Psoas muscle (tissue), 8 donors: ENCODE data around the gene QSOX2. TPM values are rescaled to one million over a fixed set of nuclear protein-coding genes. Genes with fewer than 3 reads are reported as not detected.

Experiments used
- ATAC-seq, 4 donors: fragments of 200-7000 bp; cut with Tn5 transposase; one replicate each; pipeline ENCODE4 v1.9.1; 2020; ENCODE audit warnings: moderate library complexity in 3 of 4, mild to moderate bottlenecking in 2 of 4
- DNase-seq, 2 donors: peaks; one replicate each; pipeline ENCODE4 v3.0.0-alpha.2; 2020
- H3K27ac ChIP-seq: fragments of 200-600 bp; one replicate; pipeline ENCODE4 v1.8.0; 2022
- H3K27me3 ChIP-seq, 3 donors: fragments of 200-600 bp in 1 of 3; one replicate each; pipeline versions ENCODE4 v1.6.1 to v1.8.0; 2013 to 2022; ENCODE audit warnings: low read length in 2 of 3, mild to moderate bottlenecking in 2 of 3, moderate library complexity in 1 of 3; ENCODE audit not compliant: insufficient read depth in 3 of 3
- H3K36me3 ChIP-seq, 2 donors: fragments of 200-600 bp in 1 of 2; one replicate each; pipeline versions ENCODE4 v1.6.1 to v1.8.0; 2013 to 2022; ENCODE audit warnings: low read depth in 1 of 2, mild to moderate bottlenecking in 1 of 2, moderate library complexity in 1 of 2; ENCODE audit not compliant: insufficient read depth in 1 of 2
- H3K4me1 ChIP-seq: fragments of 200-600 bp; one replicate; pipeline ENCODE4 v1.8.0; 2022
- H3K4me3 ChIP-seq: fragments of 200-600 bp; one replicate; pipeline ENCODE4 v1.8.0; 2022; ENCODE audit warnings: mild to moderate bottlenecking
- H3K9me3 ChIP-seq: fragments of 200-600 bp; one replicate; pipeline ENCODE4 v1.8.0; 2022
- CTCF ChIP-seq: fragments of 200-600 bp; IDR thresholded peaks from one replicate; pipeline ENCODE4 v1.8.0; 2022; ENCODE audit warnings: antibody characterized with exemption
- WGBS, 3 donors: extraction: QIAGEN DNeasy Blood & Tissue Kit; methylation state at CpG; one replicate each; pipeline versions ENCODE4 v1.1.6 to v1.1.7; 2013; 5-methylcytosine and 5-hydroxymethylcytosine counted together
- intact Hi-C, 2 donors: fragments of 100-400 bp; cut with DNase I; formaldehyde crosslinking; loops; one replicate each; pipeline versions ENCODE4 v1.11.0 to v1.14.2; 2022
- polyA plus RNA-seq, 3 donors: library from polyadenylated mRNA; stranded (reverse); fragments of 200-250 nt; gene quantifications; one replicate each; pipeline ENCODE4 v1.2.3, GENCODE V29; 2013
- total RNA-seq, 4 donors: library from RNA; stranded (reverse); fragmentation: NEBNext Ultra II Directional in 2 of 4; extraction: Animal tissue kit (Norgen Biotek cat#: 25700) in 2 of 4; gene quantifications; one replicate each; pipeline versions ENCODE4 v1.2.1 to v1.2.4, GENCODE V29; 2021 to 2023
- donor health status: healthy with polysubstance abuse.
- donor health status: DM: no; HTN: no; CAD: no; lungs with moderate emphysema.
- donor health status: Bipolar disorder and iron deficiency.
- donor health status: healthy.
- donor health status: DM: yes; HTN: yes; CAD: no.
- donor health status: DM: no; HTN: no; CAD: no.
- donor health status: DM: no; HTN: no; CAD: no.
- donor health status: DM: yes; HTN: yes; CAD: no.

QSOX2 gene
- total and polyA plus RNA-seq, 7 donors, result 3.6 to 7.5 (median 5.6) TPM

- Histone ChIP-seq H3K27me3 (no peaks in the 10 kb centered on the region), H3K27ac (no peak overlapping the region), H3K36me3 (peaks cover 0 to 63% of the 10 kb centered on the region in 2 donors), H3K9me3 (no peaks in the 10 kb centered on the region), H3K4me3 (no peak overlapping the region), H3K4me1 (no peaks in the 10 kb centered on the region)
- WGBS, 3 donors, result 91 to 92% (median 91%) methylated on average over 15 of the region's 15 CpGs
- DNase-seq (no peak), ATAC-seq (no peak)
- TF ChIP-seq CTCF, result no peak
- intact Hi-C loops, result no loop called here
These were observed 34.6 kb downstream of the QSOX2 start for GRCh38 chr9:136211006-136211405.

GRCh38 chr9:136210276-136210675 is 35.3 kb downstream of the QSOX2 start:
- H3K27ac ChIP-seq, result no peak overlapping the region
- no peak overlapping the region for H3K4me3 ChIP-seq
- no peaks in the 10 kb centered on the region for H3K4me1 ChIP-seq
- 93 to 96% (median 95%) methylated on average over 16 of the region's 16 CpGs for WGBS, 3 donors
- intact Hi-C loops, result no loop called here
- peaks cover 0 to 5% (median 3%) of the 10 kb centered on the region in 3 donors for H3K27me3 ChIP-seq
- no peak for TF ChIP-seq CTCF
- peaks cover 0 to 56% of the 10 kb centered on the region in 2 donors for H3K36me3 ChIP-seq
- H3K9me3 ChIP-seq, result no peaks in the 10 kb centered on the region
- ATAC-seq (no peak), DNase-seq (peak in 1 of 2 donors; percentile 46)

GRCh38 chr9:136209786-136210185 is 35.8 kb downstream of the QSOX2 start:
- no peak overlapping the region for H3K27ac ChIP-seq
- no peak overlapping the region for H3K4me3 ChIP-seq
- DNase-seq, result no peak
- 85 to 89% (median 86%) methylated on average over 17 of the region's 17 CpGs for WGBS, 3 donors
- ATAC-seq, result no peak
- peaks cover 0 to 51% of the 10 kb centered on the region in 2 donors for H3K36me3 ChIP-seq
- H3K27me3 ChIP-seq, result peaks cover 0 to 10% (median 5%) of the 10 kb centered on the region in 3 donors
- no peak for TF ChIP-seq CTCF
- no peaks in the 10 kb centered on the region for H3K4me1 ChIP-seq
- intact Hi-C loops, result no loop called here
- H3K9me3 ChIP-seq, result no peaks in the 10 kb centered on the region

GRCh38 chr9:136209232-136209631 is 36.4 kb downstream of the QSOX2 start:
- H3K4me1 ChIP-seq, result no peaks in the 10 kb centered on the region
- H3K9me3 ChIP-seq, result no peaks in the 10 kb centered on the region
- no peak for TF ChIP-seq CTCF
- no peak overlapping the region for H3K4me3 ChIP-seq
- H3K36me3 ChIP-seq, result peaks cover 0 to 45% of the 10 kb centered on the region in 2 donors
- no peak for DNase-seq
- no peak overlapping the region for H3K27ac ChIP-seq
- H3K27me3 ChIP-seq, result peaks cover 0 to 15% (median 10%) of the 10 kb centered on the region in 3 donors
- 93 to 95% (median 95%) methylated on average over 17 of the region's 17 CpGs for WGBS, 3 donors
- no peak for ATAC-seq
- intact Hi-C loops, result no loop called here

GRCh38 chr9:136208675-136209074 is 36.9 kb downstream of the QSOX2 start:
- 82 to 86% (median 84%) methylated on average over 17 of the region's 17 CpGs for WGBS, 3 donors
- intact Hi-C loops, result no loop called here
- Histone ChIP-seq H3K9me3 (no peaks in the 10 kb centered on the region), H3K4me3 (no peak overlapping the region), H3K36me3 (peaks cover 0 to 40% of the 10 kb centered on the region in 2 donors), H3K27ac (no peak overlapping the region), H3K27me3 (peaks cover 0 to 21% (median 15%) of the 10 kb centered on the region in 3 donors), H3K4me1 (no peaks in the 10 kb centered on the region)
- no peak for DNase-seq
- no peak for TF ChIP-seq CTCF
- no peak for ATAC-seq
